Stimulated activated CD8-positive, alpha-beta memory T cell treated with anti-CD3 and anti-CD28 coated beads, Interleukin-15, amount 100 ng/mL, for 24 hours (primary cell): ENCODE measurements around the gene ARID1B.
"Not testable (repeated sequence)": the region's sequence is repeated elsewhere in the genome, so short reads cannot be mapped to it uniquely, and the experiment has no call there.

ENCODE experiments used
- DNase-seq: peaks from one replicate; pipeline ENCODE4 v3.0.0-alpha.2; 2020; ENCODE audit warnings: low read depth

ARID1B gene

DNA sequence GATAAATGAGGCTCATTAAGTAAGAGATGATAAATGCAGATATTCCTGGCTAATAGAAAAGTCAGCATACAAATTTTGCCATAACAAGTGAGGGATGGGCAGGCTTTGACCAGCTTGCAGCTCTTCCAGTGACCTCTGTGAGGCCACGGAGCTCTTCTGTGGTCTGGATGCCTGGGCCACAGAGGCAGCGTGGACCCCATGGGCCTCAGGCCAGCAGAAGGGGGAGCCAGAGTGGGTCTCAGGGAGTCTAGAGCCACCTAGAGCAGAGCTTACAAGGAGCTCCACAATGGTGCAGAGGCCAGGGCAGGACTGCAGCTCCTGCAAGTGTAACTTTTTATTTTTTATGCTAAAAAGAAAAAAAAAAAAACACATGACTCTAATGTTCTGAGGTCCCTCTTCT lies 165.1 kb downstream of the ARID1B start:
- no peak for DNase-seq

DNA sequence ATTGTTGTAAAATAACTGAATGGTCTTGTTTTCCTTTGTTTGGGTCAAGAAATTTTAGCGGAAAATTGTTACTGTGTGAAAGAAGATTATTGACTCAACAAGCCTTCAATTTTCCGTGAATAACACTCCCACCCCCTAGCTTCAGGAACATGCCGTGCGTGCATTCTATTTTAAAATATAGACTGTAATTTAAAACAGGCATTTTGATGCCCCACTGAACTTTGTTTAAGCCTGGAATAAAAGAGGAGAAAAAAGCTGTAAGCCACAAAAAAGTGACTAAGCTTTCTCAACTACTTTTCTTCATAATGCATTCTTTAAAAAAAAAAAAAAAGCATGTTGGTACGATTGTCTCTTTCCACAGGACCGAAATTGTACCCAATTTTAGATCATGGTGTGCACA lies 166.0 kb downstream of the ARID1B start:
- no peak for DNase-seq

DNA sequence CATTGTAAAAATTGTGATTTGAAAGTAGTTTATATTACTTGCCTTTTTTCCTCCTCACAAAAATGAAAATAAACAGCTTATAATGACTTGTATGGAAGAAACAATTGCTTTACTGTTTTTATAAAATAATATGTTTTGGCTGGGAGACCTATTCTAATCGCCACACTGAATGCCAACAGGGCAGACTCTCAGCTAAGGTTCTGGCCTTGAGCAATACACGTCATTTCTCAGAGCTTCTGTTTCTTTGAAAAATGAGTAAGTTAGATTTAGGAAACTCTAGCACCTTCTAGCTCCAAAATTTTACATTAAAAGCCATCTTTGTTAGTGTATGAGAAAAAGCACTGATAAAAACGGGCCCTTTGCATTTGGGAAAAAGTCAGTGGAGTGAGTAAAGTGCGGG lies 166.6 kb downstream of the ARID1B start:
- DNase-seq: no peak

DNA sequence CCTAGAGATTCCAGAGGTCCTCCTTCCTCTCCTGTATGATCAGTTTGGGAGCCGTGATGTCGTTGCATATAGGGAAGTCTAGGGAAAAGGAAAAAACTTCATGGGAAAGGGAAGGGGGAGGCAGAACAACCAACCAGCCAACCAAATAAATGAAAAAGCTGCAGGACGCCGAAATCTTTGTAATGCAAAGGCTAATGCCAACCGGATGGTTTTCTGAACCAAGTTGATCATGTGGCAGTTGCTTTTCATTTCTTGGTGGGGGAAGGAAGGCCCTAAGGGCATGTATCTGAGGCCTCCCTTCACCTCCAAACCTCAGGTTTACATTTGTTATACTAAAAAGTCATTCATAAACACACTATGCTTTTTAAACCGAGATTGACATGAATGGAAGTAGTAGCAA lies 167.2 kb downstream of the ARID1B start:
- no peak for DNase-seq

DNA sequence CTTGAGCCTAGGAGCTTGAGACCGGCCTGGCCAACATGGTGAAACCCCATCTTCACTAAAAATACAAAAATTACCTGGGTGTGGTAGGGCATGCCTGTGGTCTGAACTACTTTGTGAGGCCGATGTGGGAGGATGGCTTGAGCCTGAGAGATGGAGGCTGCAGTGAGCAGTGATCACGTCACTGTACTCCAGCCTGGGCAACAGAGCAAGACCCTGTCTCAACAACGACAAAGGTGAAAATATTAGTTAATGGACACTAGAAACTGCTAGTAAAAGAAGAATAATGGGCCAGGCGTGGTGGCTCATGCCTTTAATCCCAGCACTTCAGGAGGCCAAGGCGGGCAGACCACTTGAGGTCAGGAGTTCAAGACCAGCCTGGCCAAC lies 168.6 kb downstream of the ARID1B start:
- DNase-seq: not testable (repeated sequence)

DNA sequence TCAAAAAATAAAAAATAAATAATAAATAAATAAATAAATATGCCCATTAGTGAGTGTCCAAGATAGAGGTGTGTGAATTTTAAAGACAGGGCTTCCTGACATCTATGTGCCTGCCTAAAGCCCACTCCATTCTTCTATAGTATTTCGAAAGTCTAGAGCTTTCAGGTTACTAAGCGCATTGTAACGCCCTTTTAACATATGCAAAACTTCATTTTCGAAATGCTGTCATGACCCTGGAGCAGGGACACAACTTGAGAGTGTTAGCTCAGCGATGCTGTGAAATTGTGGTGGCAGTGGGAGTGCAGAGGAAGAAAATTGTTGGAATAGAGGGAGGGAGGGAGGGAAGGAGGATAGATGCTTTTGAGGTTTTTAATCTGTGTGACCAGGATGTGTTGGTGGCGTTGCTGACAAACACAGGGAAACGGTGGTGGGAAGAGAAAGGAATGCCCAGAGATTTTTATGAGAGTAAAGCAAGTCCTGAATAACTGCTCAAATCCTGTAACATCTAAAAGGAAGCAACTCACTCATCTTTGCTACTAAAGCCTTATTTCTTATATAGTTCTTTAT lies 169.3 kb downstream of the ARID1B start:
- DNase-seq: no peak

DNA sequence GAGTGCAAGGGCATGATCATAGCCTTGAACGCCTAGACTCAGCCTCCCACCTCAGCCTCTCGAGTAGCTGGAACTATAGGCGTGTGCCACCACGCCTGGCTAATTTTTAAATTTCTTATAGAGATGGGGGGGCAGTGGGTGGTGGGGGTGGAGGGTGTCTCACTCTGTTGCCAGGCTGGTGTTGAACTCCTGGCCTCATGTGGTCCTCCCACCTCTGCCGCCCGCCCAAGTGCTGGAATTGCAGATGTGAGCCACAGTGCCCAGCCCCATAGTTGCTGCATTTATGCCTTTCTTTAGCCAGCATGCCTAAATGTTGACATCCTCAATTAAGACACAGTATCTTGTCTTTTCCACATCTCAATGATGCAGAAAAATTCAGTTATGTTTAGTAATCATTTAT lies 171.1 kb downstream of the ARID1B start:
- DNase-seq: no peak

DNA sequence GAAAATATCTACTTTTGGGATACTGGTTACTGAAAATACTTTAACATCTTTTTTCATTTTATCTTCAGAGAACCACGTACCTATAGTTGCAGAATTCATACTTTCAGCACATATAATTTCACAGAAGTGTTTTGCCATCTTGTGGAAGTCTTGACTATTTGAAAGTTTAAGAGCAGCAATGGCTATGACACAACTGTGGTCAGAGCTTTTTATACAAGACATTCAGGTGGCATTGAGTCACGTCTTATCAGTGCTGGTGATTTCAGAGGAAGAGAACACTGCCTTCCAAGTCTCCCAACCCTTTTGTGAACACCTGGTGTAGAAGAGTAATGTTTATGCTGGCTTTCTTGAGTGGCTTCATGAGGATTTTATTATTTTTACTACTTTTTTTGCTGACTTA lies 171.6 kb downstream of the ARID1B start:
- no peak for DNase-seq

DNA sequence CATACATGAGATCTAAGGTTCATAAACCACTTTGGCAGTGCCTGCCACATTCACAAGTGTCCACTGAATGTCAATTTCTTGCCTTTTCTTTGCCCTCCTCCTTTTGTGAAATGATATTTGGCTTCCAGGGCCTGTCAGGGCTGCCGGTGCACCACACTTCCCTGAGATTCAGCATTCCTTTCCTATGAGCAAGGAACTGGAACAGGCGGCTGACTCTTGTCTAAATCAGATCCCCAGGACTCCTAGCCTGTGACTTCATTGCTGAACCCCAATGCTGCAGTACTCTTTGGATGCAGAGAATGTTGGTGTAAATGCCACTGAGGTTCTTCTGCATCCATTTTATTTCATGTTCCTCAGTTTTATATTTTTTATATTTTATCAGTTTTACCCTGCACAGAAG lies 172.2 kb downstream of the ARID1B start:
- no peak for DNase-seq

DNA sequence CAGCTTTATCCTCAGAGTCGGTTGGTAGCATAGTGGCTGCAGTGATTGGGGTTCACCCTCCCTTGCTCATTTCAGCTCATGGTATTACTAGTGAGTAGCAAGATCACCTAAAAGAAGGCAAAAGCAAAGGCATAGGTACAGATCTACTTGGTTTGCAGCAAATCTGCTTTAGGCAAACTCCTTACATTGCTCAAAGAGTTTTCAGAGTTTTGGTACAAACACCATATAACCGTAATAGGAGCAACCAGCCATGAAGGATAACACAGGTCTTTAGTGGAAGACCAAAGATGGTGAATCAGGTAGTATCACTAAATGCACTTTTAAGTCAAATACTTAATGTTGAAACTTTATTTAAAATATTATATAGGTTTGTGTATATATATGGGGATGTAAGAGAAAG lies 172.9 kb downstream of the ARID1B start:
- no peak for DNase-seq

DNA sequence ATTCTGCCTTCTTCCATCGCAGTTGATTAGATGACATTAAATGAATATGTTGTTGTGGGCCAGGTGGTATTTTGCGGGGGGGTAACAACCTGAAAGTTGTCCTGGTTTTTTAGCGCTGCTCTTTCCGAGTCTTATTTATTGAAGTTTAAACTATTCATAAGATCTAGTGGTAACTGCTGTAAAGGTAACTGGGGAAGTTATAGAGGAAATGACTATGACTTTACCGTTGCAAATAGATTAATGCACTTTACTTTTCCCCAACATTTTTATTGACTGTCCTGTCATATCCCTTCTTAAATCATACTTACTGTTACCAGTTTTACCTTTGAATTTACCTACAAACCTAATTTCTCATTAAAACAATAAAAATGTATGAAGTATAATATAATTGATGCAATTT lies 173.4 kb downstream of the ARID1B start:
- no peak for DNase-seq

DNA sequence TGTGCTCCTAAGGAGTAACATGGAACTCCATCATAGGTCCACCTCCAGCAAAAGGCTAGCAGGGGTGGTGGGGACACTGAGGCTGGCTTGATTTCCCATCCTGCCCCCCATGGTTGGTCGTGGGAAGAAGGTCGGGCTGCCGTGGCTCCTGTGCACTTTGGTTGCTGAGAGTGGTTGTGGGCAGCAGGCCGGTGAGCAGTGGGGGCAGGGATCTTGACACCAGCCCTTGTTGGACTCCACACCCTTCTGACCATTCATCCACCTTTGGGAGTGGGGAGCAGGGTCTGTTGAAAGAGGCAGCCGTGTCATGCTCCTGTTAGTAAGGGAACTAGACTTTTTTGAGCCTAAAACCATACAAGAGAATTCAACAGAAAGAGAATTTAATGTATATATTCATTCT lies 175.2 kb downstream of the ARID1B start:
- DNase-seq: no peak

DNA sequence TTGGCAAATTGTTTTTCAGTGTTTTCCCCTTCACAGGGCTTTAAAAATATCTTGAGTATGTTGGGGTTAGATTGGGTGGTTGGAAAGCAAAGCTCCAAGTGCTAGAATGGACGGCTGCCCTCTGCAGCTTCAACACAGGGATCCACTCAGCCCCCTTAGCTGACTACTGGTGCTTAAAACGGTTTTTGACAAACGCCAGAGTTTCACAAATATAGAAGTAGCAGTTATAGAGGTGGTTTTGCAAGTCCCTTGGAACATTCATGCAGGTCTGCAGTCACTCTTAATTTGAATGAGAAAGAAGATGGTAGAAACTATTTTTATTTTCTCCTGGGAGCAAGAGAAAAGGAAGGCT lies 175.9 kb downstream of the ARID1B start:
- DNase-seq: no peak

DNA sequence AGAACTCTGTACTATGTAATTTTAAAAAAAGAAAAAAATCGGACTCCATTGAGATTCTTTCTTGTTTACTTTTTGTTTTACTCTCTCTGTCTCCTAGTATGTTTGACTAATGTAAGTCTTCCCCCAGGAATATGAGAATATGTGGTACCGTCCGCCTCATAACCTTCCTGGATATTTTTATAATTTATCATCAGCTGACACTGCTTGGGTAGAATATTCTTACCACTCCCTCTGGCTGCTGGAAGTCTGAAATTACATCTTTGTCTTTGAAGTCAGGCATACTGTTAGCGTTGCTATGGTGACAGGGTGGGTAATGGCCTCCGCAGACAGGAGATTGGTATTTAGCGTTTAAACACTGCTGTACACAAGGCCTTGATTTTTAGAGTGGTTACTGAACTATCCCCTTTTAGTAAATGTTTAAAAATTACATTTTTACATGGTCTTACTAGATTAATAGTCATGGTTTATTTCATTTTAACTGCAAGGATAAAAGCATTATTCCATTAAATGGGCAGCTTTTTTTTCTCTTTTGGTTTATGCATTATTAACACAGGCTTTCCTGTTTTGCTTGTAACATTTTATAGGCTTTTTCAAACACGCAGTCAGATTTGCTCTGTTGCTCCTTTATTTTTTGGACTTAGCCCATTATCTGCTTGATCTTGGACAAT lies 176.4 kb downstream of the ARID1B start:
- no peak for DNase-seq

DNA sequence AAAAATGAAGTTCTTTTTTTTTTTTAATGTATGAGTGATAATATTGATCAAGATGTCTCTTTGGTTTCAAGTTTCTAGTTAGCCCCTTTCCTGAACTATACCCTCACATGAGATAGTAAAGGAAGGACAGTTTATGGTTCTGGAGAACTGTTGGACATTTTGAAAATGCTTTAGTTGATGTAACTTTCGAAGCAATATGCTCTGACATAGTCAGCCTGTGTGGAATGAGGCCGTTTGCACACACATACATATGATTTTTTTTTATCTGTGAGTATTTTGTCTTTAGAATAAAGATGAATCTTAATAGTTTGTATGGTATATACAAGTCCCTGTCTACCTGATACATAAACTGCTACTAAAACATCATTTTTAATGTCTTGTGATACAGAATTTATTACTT lies 177.0 kb downstream of the ARID1B start:
- no peak for DNase-seq

DNA sequence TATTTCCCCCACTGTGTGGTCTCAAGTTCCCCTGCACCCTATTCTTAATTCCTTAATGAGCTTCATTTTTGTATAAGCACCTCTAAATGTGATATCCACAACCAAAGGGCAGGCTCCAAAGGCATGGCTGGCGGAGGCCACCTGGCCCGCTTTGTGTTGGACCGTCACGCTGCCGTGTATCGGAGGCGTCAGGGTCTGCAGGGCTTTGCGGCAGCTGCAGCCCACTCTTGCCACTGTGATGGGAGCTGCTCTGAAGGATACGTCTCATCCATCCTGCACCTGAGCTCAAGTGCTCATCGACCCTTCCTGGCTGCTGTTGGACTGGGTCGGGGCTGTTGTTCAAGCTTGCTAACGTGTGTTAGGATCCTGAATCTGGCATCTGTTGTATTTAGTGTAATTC lies 177.6 kb downstream of the ARID1B start:
- DNase-seq: no peak

DNA sequence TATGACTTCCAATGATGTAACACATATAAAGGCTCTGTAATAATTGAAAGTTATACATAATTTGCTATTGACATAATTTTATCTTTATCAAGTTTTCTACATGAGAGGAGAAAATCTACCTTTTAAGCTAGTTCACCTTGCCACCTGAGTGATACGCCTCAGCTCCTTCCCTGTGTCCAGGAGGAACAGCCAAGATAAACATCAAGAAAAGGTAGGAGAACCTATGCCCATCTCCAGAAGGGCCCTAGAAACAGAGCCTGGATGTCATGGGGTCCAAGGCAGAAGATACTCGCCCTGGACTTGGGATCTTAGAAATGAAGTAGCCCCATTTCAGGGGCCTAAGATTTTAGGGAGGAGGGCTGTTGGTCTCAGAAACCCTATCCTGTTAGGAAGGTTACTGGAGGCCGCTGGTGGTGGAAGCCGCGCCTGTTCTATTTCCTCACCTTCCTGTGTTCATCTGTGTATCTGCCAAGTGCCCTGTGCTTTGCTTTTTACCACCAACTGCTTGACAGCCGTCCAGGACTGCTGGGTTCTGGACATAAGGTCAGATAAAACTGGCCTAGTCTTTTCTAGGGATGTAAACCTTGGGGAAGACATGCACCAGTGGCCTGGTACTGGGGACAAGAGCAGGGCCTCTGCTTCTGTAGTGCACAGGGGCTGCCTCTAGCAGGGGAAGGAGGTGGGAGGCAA lies 178.5 kb downstream of the ARID1B start:
- no peak for DNase-seq

DNA sequence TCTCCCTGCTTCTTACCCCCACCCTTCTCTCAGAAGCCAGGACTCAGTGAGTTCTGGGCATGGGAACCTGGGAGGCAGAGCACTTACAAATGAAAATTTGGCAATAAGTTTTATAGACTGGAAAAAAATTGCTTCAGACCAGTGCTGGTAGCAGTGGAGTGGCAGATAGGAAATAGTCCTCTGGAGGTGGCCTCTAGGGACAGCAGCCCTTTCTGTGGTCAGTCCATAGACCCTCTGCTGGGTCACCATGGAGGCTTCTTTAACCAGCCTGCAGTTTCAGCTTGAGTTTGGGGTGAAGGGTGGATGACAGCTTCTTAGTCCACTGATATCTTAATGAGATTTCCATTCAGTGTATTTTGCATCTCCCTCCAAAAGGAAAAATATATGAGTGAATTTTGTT lies 179.1 kb downstream of the ARID1B start:
- DNase-seq: no peak

DNA sequence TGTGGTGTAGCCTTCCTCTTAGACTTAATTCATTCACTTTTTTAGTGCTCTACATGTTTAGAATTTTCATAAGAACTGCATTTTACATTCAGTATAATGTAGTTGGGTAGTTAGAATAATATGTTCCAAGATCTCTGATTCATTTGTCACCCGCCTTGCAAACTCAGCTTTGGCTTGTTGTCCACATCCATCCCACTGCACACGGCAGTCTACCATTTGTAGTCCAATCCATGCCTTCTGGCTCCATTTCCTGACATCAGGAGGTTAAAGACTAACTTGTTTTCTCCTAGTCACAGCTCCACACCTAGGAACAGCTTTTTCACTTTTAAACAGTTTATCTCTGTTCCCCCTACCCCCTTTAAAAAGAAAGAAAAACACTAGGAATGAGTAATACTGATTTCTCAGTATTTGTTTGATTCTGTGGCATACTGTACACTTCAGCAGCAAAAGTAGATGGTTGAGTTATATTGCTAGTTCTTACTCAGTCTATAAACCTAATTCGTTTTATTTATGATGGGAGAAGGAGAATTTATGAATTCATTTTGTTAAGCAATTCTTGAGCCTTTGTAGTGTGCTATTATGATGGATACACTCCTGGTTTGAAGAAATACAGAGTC lies 180.9 kb downstream of the ARID1B start:
- DNase-seq: no peak

DNA sequence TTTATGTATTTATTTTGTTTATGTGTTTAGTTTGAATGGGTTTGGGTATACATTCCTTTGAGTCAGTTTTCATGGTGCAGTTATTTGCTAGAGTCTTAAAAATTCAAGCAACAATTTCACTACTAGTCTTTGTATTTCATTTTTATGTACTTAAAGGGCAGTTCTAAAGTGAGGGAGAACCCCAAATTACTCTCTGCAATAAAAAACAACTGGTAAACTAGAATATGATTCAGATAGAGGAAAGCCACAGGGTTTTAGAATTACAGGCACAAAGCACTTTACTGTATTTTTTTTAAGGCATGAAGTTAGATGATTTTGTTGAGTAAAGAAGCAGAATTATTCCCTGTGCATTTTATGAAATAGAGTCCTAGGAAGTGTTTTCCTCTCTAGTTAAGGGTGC lies 183.3 kb downstream of the ARID1B start:
- DNase-seq: no peak

DNA sequence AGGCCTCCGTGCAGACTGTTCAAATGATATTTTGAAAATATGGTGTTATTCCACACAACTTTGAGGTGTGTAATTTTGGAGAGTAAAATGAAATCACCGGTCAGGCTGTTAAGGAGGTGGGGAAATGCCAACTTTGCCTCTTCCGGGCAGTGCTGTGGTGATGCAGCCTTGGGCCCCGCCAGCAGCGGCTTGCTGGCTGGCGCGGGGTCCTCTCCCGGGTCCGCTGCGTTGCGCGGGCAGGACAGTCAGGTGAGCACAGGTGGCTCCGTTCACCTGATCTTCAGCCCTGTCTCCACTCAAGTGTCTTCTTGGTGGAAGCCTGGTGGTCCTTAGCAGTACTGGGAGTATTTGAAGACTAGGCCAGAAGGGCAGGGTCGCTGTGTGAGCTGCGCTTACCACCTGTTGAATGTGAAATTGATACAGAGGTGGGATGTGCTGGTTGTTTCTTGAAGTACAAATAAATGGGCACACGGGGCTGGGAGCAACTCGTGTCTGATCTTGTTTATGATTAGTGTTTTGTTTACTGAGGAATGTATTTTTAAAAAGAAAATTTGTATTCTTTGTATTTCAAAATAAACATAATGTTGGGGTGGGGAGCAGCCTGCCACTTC lies 184.2 kb downstream of the ARID1B start:
- no peak for DNase-seq

DNA sequence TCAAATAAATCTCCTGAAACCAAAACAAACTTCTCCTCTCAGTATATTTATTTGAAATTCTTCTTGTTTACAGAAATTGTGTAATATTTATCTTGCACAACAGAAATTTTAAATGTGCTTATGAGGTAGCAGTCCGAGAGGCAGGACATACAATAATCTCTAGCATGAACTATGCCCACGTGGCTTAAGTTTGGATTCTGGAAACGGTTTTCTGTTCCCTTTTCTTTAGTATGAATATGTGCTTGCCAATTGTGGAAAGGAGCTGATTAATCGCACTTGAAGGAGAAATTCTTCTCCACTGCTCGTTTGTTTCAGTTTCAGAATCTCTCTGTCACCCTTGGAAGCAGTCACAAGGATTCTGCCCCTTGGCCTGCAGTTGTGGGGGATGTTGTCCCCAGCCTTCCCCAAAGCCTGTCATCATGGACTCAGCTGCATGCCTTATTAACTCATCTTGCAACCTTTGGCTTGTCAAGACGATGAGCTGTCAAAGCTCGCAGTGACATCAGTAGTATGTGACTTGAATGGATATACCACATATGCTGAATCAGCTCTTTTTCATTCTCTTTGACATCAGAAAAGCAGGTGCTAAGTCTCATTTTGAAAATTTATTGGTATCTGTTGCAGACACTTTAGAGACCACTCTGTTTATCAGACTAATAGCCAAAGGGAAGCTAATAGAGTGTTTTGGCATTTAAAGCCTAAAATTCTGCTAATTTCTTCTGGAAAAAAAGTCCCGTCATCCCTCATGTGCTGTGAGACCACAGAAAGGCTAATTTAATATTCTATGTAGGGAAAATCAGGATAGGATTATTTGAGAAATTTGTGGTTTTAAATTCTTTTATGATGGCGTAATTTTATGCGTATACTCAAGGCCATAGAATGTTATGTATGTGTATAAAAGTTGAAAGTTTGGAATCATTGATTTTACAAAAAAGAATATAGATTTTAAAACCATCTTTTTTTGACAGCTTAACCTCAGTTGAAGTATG lies 186.8 kb downstream of the ARID1B start:
- DNase-seq: no peak
